Daoy (cell line): ENCODE measurements around the gene DSE. TPM values are rescaled to one million over a fixed set of nuclear protein-coding genes. Genes with fewer than 3 reads are reported as not detected.

ENCODE experiments used
- DNase-seq: peaks from one replicate; pipeline ENCODE4 v3.0.0-alpha.2; 2015; ENCODE audit warnings: low read depth
- total RNA-seq: library from RNA; depleted of rRNA; stranded (reverse); fragments of >200 nt; shearing (Covaris generic); gene quantifications from 2 replicates; pipeline ENCODE4 v1.2.3, GENCODE V29; 2014

Gene DSE
- total RNA-seq, 1 experiment from 2014 or later = 29.5 TPM

- DNase-seq = no peak
Measured at GRCh38 chr6:116411284-116411623, 40.5 kb downstream of the DSE start.

DNA sequence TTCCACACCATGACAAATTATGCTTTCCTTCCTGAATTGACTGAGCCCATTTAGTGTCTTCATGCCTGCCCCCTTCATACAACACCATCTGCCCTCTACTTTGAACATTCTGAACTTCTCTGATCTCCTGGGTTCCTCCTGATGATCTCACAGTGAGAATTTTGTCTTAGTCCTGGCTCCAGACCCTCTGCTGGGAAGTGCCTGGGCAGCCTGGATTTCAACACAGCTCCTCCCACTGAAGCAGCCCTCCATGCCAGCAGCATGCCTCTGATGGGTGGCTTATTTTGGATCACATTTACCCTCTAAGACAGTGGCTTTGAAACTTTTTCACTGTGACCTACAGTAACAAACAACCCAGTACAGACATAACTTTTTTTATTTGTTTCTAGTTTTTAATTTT, 41.5 kb downstream of the DSE start:
- no peak for DNase-seq

GRCh38 chr6:116413357-116413756, 42.6 kb downstream of the DSE start:
- DNase-seq = no peak

GRCh38 chr6:116417661-116418060, 46.9 kb downstream of the DSE start:
- no peak for DNase-seq

GRCh38 chr6:116419069-116419786, 48.5 kb downstream of the DSE start:
- no peak for DNase-seq

DNA sequence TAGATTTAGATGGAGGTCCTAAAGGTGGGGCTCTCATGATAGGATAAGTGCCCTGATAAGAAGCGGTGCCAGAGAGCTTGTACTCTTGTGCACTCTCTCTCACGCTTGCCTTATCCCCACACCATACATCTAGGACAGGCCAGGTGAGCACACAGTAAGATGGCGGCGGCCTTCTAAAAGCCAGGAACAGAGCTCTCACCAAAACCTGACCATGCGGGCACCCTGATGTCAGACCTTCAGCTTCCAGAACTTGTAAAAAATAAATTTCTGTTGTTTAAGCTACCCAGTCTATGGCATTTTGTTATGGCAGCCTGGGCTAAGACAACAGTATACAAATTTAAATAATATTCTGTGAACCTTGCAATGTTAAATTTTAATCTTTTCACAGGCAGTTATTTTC, 49.6 kb downstream of the DSE start:
- no peak for DNase-seq

DNA sequence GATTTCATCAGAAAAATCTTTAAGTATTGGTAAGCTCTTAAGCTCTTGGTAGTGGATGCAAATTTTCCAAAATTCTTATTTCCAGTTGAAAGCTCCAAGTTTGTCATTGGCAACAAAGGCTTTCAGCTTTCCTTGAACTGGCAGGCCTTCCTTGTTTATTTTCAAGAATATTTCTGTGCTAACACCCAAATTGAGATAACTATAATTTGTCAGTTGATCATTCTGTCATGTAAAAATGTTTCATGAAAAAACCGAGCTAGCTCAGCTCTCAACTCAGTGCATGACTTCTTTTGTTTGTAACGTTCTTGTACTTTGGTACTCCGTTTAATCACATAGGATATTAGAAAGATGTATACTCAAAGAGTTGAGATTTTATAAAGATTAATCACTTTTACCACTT, 51.5 kb downstream of the DSE start:
- DNase-seq = no peak

DNA sequence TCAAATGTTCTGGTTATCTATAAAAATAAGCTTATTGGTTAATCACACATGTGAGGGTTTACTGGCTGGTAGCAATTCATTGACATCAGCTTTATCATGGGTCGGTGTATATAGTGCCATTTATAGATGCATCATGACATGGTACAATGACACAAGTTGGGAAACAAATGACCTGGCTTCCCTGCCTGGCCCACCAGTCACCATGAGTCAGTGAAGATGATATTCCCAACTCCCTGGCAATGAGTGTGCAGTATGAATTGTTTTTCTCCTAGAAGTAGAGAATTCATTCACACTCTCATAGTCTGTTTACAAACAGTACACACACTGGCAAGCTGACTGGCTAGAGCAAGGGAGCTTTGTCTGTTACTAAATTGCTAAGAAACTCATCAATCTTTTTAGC, 53.3 kb downstream of the DSE start:
- peak; percentile 46 for DNase-seq

DNA sequence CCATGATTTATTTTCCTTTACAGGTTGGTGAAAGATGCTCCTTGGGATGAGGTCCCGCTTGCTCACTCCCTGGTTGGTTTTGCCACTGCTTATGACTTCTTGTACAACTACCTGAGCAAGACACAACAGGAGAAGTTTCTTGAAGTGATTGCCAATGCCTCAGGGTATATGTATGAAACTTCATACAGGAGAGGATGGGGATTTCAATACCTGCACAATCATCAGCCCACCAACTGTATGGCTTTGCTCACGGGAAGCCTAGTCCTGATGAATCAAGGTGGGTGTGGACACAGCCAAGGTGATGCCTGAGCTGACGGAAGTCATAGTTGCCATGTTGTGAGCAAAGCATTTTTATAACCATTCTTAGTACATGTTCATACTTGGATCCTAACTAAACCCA, 55.8 kb downstream of the DSE start:
- DNase-seq = no peak

DNA sequence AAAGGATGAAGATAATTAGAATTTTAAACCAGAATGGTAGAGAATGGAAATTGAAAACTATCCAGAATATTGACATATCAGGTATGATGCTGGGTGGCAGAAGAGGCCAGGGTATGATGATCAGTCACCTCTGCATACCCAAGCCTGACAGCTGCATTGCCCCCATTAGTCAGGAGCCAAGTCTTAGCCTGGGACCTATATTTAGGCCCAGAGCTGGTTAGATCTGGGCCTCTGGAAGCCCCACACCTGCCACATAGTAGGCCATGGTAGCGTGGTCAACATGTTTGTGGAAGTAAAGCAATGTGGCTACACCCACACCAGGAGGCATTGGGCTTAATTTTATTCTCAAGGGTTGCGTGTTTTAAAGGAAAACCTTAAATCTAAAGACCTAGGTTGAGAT, 58.4 kb downstream of the DSE start:
- no peak for DNase-seq

- DNase-seq = no peak
Measured at GRCh38 chr6:116430860-116431259, 60.1 kb downstream of the DSE start.

DNA sequence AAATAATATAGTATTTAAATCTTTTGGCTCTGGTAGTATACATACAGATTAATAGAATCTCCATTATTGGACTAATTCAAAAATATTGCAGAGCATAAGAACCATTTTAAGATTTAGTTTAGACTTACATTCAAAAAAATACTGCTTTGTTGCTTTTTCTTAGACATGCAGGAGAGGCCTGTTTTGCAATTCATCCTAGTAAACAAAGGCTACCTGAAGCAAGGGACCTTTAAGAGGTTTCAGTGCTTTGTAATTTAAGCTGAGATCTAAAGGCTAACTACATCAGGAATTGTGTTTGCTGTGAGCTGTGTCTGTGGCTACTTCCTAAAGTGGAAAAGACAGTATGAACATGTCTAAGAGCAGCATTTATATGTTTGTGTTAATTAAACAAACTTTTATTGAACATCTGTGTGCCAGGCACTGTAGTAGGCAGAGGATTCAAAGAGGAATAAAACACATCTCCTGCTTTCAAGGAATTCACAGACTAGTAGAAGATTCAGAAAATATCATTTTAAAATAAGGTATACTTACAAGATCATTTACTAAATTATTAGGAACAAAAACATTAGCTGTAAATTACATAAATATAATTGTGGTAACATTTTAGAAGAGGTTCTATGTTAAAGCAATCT, 61.3 kb downstream of the DSE start:
- no peak for DNase-seq

DNA sequence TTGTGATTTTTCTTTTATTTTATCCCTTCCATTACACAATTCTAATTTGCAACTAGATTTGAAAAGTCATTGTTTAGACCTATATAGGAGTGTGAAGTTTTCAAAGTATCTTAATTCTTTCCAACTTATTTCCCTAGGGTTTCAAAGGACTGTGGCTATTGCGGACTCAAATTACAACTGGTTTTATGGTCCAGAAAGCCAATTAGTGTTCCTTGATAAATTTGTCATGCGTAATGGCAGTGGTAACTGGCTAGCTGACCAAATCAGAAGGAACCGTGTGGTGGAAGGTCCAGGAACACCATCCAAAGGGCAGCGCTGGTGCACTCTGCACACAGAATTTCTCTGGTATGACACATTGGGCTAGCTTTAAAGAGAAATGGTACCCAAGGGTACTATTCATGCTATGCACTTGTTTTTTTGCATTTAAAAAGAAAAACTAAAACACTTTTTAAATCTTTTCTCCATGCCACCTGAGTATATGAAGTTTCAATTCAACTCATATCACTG, 62.5 kb downstream of the DSE start:
- DNase-seq = no peak

GRCh38 chr6:116434056-116434725, 63.4 kb downstream of the DSE start:
- no peak for DNase-seq

GRCh38 chr6:116436586-116436985, 65.8 kb downstream of the DSE start:
- no peak for DNase-seq

GRCh38 chr6:116437656-116438055, 66.9 kb downstream of the DSE start:
- DNase-seq = no peak

GRCh38 chr6:116438590-116439448, 68.1 kb downstream of the DSE start:
- no peak for DNase-seq

- DNase-seq = no peak
Measured at GRCh38 chr6:116439522-116440051, 68.8 kb downstream of the DSE start.

- no peak for DNase-seq
Measured at GRCh38 chr6:116443105-116443504, 72.4 kb downstream of the DSE start.

- DNase-seq = peak; percentile 24
Measured at GRCh38 chr6:116444092-116444491, 73.3 kb downstream of the DSE start.

GRCh38 chr6:116444575-116444974, 73.8 kb downstream of the DSE start:
- DNase-seq = no peak

DNA sequence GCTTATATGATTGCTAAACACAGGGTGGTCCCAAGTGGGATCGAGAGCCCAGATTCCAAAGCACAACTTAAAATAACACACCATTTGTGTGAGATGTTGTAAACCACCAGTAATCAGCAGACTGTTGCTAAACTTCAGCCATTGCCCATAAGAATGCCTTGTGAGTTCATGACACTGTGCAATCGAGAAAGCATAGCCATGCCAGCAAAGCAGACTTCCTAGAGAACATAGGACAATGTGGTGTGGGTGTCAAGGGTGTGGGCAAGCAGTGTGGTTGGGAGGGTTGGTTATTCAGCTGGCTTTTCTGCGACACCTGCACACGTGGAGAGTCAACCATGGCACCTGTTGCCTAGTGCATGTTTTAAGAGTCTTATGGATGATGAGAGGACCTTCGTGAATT, 74.4 kb downstream of the DSE start:
- DNase-seq = no peak
